Kidney (tissue), 14 donors: ENCODE results near the gene SF3B1. TPM values are rescaled to one million over a fixed set of nuclear protein-coding genes. Genes with fewer than 3 reads are reported as not detected.

Experiments used
- DNase-seq, 5 donors: peaks; one replicate each; pipeline ENCODE4 v3.0.0-alpha.2; 2013 to 2020
- FAIRE-seq: peaks from 2 replicates; lab custom pipeline; 2012; peaks lifted over from hg19 to GRCh38; lab: Jason Lieb, UNC
- H3K27ac ChIP-seq, 2 donors: one replicate each; pipeline ENCODE4 v1.7.0; 2013; ENCODE audit warnings: low read depth in 2 of 2, low read length in 2 of 2, inconsistent platforms in 1 of 2
- H3K27me3 ChIP-seq: one replicate; pipeline ENCODE4 v1.7.1; 2013; ENCODE audit warnings: low read length, inconsistent platforms; ENCODE audit not compliant: control insufficient read depth, insufficient read depth
- H3K36me3 ChIP-seq, 3 donors: one replicate each; pipeline versions ENCODE4 v1.7.0 to v1.7.1; 2013; ENCODE audit warnings: low read length in 3 of 3, control low read depth in 1 of 3, inconsistent platforms in 1 of 3; ENCODE audit not compliant: insufficient read depth in 3 of 3, control insufficient read depth in 2 of 3
- H3K4me1 ChIP-seq, 3 donors: one replicate each; pipeline versions ENCODE4 v1.7.0 to v1.7.1; 2013; ENCODE audit warnings: low read length in 3 of 3, inconsistent platforms in 1 of 3, low read depth in 1 of 3; ENCODE audit not compliant: control insufficient read depth in 2 of 3, insufficient read depth in 2 of 3
- H3K4me3 ChIP-seq, 3 donors: one replicate each; pipeline versions ENCODE4 v1.7.0 to v1.8.1; 2013; ENCODE audit warnings: low read length in 3 of 3, control low read depth in 1 of 3, inconsistent platforms in 1 of 3
- H3K9ac ChIP-seq, 3 donors: one replicate each; pipeline versions ENCODE4 v1.7.0 to v1.7.1; 2013; ENCODE audit warnings: low read length in 3 of 3, control low read depth in 1 of 3, inconsistent platforms in 1 of 3
- H3K9me3 ChIP-seq, 3 donors: one replicate each; pipeline versions ENCODE4 v1.7.0 to v1.7.1; 2013; ENCODE audit warnings: low read length in 3 of 3, control low read depth in 1 of 3, inconsistent platforms in 1 of 3; ENCODE audit not compliant: control insufficient read depth in 2 of 3, insufficient read depth in 1 of 3
- CTCF ChIP-seq: IDR thresholded peaks from 3 replicates; pipeline ENCODE4 v1.5.1; 2012; ENCODE audit warnings: mild to moderate bottlenecking, moderate library complexity, borderline replicate concordance; ENCODE audit not compliant: insufficient read depth; ENCODE audit errors: extremely low read depth
- intact Hi-C: fragments of 100-400 bp; cut with DNase I; formaldehyde crosslinking; loops from one replicate; pipeline ENCODE4 v1.11.1; 2022
- polyA plus RNA-seq: library from polyadenylated mRNA; stranded (reverse); fragments of 350-450 nt; fragmentation: Illumina TruSeq; extraction: RNeasy Lipid Tissue Mini Kit (QIAGEN cat#74804); gene quantifications from one replicate; pipeline ENCODE4 v1.2.3, GENCODE V29; 2014; ENCODE audit warnings: low read depth, low replicate concordance; ENCODE audit not compliant: insufficient read depth
- total RNA-seq: library from RNA; stranded (reverse); fragmentation: NEBNext Ultra II Directional; extraction: Animal tissue kit (Norgen Biotek cat#: 25700); gene quantifications from one replicate; pipeline ENCODE4 v1.2.1, GENCODE V29; 2021
- donor health status: control.
- donor health status: control.
- donor health status: control.
- donor health status: control.
- donor health status: control.
- donor health status: DM: yes; HTN: yes; CAD: no.
- donor health status: Normal renal cell carcinoma (clear cell type).

SF3B1 gene
- total and polyA plus RNA-seq, 2 donors from 2014 or later, result 185 to 244 TPM

GRCh38 chr2:197427986-197428385 lies 6.8 kb downstream of the SF3B1 start:
- no peak for FAIRE-seq
- H3K9ac ChIP-seq, result no peak overlapping the region
- no peak overlapping the region for H3K27ac ChIP-seq
- H3K4me1 ChIP-seq, result peaks cover 0 to 36% (median 20%) of the 10 kb centered on the region in 3 donors
- H3K9me3 ChIP-seq, result no peaks in the 10 kb centered on the region
- intact Hi-C loops, result no loop called here
- H3K36me3 ChIP-seq, result peaks cover 0 to 6% (median 0%) of the 10 kb centered on the region in 3 donors
- H3K27me3 ChIP-seq, result no peaks in the 10 kb centered on the region
- DNase-seq, result no peak
- no peak overlapping the region for H3K4me3 ChIP-seq
- no peak for TF ChIP-seq CTCF

- DNase-seq (no peak), FAIRE-seq (no peak)
- Histone ChIP-seq H3K27ac (no peak overlapping the region), H3K9ac (no peak overlapping the region), H3K36me3 (peaks cover 0 to 6% (median 0%) of the 10 kb centered on the region in 3 donors), H3K9me3 (no peaks in the 10 kb centered on the region), H3K4me1 (peaks cover 0 to 26% (median 17%) of the 10 kb centered on the region in 3 donors), H3K4me3 (no peak overlapping the region), H3K27me3 (no peaks in the 10 kb centered on the region)
- TF ChIP-seq CTCF, result no peak
- intact Hi-C loops, result no loop called here
Observed at GRCh38 chr2:197426723-197427603, 7.9 kb downstream of the SF3B1 start.

- H3K9ac ChIP-seq, result no peak overlapping the region
- H3K36me3 ChIP-seq, result peaks cover 0 to 7% (median 3%) of the 10 kb centered on the region in 3 donors
- intact Hi-C loops, result no loop called here
- TF ChIP-seq CTCF, result no peak
- peaks cover 0 to 17% (median 14%) of the 10 kb centered on the region in 3 donors for H3K4me1 ChIP-seq
- no peaks in the 10 kb centered on the region for H3K9me3 ChIP-seq
- DNase-seq, result no peak
- no peak overlapping the region for H3K4me3 ChIP-seq
- FAIRE-seq, result no peak
- no peak overlapping the region for H3K27ac ChIP-seq
- no peaks in the 10 kb centered on the region for H3K27me3 ChIP-seq
Observed at GRCh38 chr2:197425550-197425949, 9.3 kb downstream of the SF3B1 start.
